Activated CD8-positive, alpha-beta memory T cell treated with anti-CD3 and anti-CD28 coated beads, Interleukin-2, amount 10 ng/mL, durations not matched to agents 7 days and 5 days (primary cell): ENCODE data around the gene BYSL. TPM values are rescaled to one million over a fixed set of nuclear protein-coding genes. Genes with fewer than 3 reads are reported as not detected.

Source experiments
- ATAC-seq: fragments of 150-1000 bp; cut with Tn5 transposase; one replicate; pipeline ENCODE4 v1.10.0; 2021; ENCODE audit warnings: moderate library complexity
- CTCF ChIA-PET: fragments of 350-600 bp; sonication (Branson Sonifier 250); formaldehyde crosslinking; loops from one replicate; lab custom pipeline; 2021; ENCODE audit warnings: antibody characterized with exemption; lab: Charles Lee
- DNase-seq: peaks from one replicate; pipeline ENCODE4 v3.0.0-alpha.2; 2020
- H3K27ac Mint-ChIP-seq: one replicate; pipeline ENCODE4 v1.8.0; 2021; ENCODE audit warnings: mild to moderate bottlenecking, mixed read lengths
- H3K27me3 Mint-ChIP-seq: one replicate; pipeline ENCODE4 v1.8.0; 2021; ENCODE audit warnings: mixed read lengths
- H3K36me3 Mint-ChIP-seq: one replicate; pipeline ENCODE4 v1.8.0; 2021; ENCODE audit warnings: mild to moderate bottlenecking, mixed read lengths
- H3K4me1 Mint-ChIP-seq: one replicate; pipeline ENCODE4 v1.8.0; 2021; ENCODE audit warnings: mixed read lengths
- H3K4me3 Mint-ChIP-seq: one replicate; pipeline ENCODE4 v1.8.0; 2021; ENCODE audit warnings: mild to moderate bottlenecking, moderate library complexity, mixed read lengths
- H3K9me3 Mint-ChIP-seq: one replicate; pipeline ENCODE4 v1.8.0; 2022; ENCODE audit warnings: low read depth, mixed read lengths
- total RNA-seq, 2 experiments: library from RNA; stranded (reverse); gene quantifications; one replicate each; pipeline ENCODE4 v1.2.3, GENCODE V29; 2021

Gene BYSL
- total RNA-seq, 2 experiments from 2014 or later = 33.1 to 48.5 TPM

DNA sequence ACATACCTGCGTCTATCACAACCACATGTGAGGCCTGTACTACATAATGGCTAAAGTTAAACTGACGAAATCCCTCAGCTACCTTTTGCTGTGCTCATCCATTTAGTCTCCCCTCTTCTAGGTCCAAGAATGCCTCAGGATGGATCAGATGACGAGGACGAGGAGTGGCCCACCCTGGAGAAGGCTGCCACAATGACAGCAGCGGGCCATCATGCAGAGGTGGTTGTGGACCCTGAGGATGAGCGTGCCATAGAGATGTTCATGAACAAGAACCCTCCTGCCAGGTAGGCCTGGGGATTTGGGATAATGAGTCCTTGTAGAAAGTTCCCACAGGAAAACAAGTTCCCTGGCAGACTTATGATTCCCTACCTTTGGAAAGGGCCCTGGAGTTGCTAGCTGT lies 6.0 kb downstream of the BYSL start:
- peak overlapping the region; percentile 70 for H3K27ac Mint-ChIP-seq
- H3K36me3 Mint-ChIP-seq = peaks cover 53% of the 10 kb centered on the region
- CTCF ChIA-PET = interaction anchor here (0.8 to 19.6 kb wide), 5 partner anchors 9 to 139 kb away, joined by 3 to 420 read pairs (median 3); partner anchors contain the start of genes TAF8 and TOMM6
- ATAC-seq (no peak), DNase-seq (no peak)
- no peaks in the 10 kb centered on the region for H3K27me3 Mint-ChIP-seq
- peaks cover 43% of the 10 kb centered on the region for H3K4me1 Mint-ChIP-seq
- H3K9me3 Mint-ChIP-seq = no peaks in the 10 kb centered on the region
- no peak overlapping the region for H3K4me3 Mint-ChIP-seq

- Mint-ChIP-seq H3K36me3 (peaks cover 51% of the 10 kb centered on the region), H3K4me1 (peaks cover 33% of the 10 kb centered on the region), H3K27ac (peak overlapping the region; percentile 32), H3K4me3 (no peak overlapping the region), H3K9me3 (no peaks in the 10 kb centered on the region), H3K27me3 (no peaks in the 10 kb centered on the region)
- DNase-seq = no peak
- no peak for ATAC-seq
- CTCF ChIA-PET = interaction anchor here (0.7 to 19.6 kb wide), 5 partner anchors 9 to 143 kb away, joined by 3 to 420 read pairs (median 5); partner anchors contain the start of genes BYSL, MED20, TAF8 and TOMM6
Observed at GRCh38 chr6:41929924-41930323, 8.6 kb downstream of the BYSL start.

GRCh38 chr6:41931792-41932191 lies 10.5 kb downstream of the BYSL start:
- ATAC-seq = no peak
- Mint-ChIP-seq H3K27me3 (no peaks in the 10 kb centered on the region), H3K4me1 (peaks cover 45% of the 10 kb centered on the region), H3K36me3 (peaks cover 61% of the 10 kb centered on the region), H3K9me3 (no peaks in the 10 kb centered on the region), H3K4me3 (no peak overlapping the region), H3K27ac (peak overlapping the region; percentile 25)
- CTCF ChIA-PET = interaction anchor here (1.3 to 19.6 kb wide), 4 partner anchors 8 to 145 kb away, joined by 3 to 420 read pairs (median 93); partner anchors contain the start of genes BYSL, MED20, TAF8 and TOMM6
- DNase-seq = no peak

- CTCF ChIA-PET = interaction anchor here (1.2 to 19.6 kb wide), 4 partner anchors 9 to 145 kb away, joined by 4 to 420 read pairs (median 92); partner anchors contain the start of genes BYSL, MED20, TAF8 and TOMM6
- peaks cover 62% of the 10 kb centered on the region for H3K36me3 Mint-ChIP-seq
Observed at GRCh38 chr6:41932378-41932777, 11.1 kb downstream of the BYSL start.

GRCh38 chr6:41934278-41935192 lies 13.2 kb downstream of the BYSL start:
- H3K27me3 Mint-ChIP-seq = no peaks in the 10 kb centered on the region
- no peaks in the 10 kb centered on the region for H3K9me3 Mint-ChIP-seq
- peak overlapping the region; percentile 1 for H3K4me3 Mint-ChIP-seq
- CTCF ChIA-PET = interaction anchor here (1.5 to 19.6 kb wide), 6 partner anchors 12 to 170 kb away, joined by 5 to 420 read pairs (median 8); partner anchors contain the start of genes BYSL, MED20, TAF8 and TOMM6
- ATAC-seq (no peak), DNase-seq (no peak)
- peaks cover 69% of the 10 kb centered on the region for H3K36me3 Mint-ChIP-seq
- peak overlapping the region; percentile 86 for H3K27ac Mint-ChIP-seq
- peaks cover 60% of the 10 kb centered on the region for H3K4me1 Mint-ChIP-seq

More at GRCh38 chr6:41932378-41932777, 11.1 kb downstream of the BYSL start:
- no peak for DNase-seq
- H3K9me3 Mint-ChIP-seq = no peaks in the 10 kb centered on the region
- peaks cover 48% of the 10 kb centered on the region for H3K4me1 Mint-ChIP-seq
- no peak for ATAC-seq
- H3K27ac Mint-ChIP-seq = peak overlapping the region; percentile 77
- H3K4me3 Mint-ChIP-seq = no peak overlapping the region
- no peaks in the 10 kb centered on the region for H3K27me3 Mint-ChIP-seq

GRCh38 chr6:41935193-41935574 lies 13.9 kb downstream of the BYSL start:
- H3K36me3 Mint-ChIP-seq = peaks cover 76% of the 10 kb centered on the region
- ATAC-seq (no peak), DNase-seq (no peak)
- peak overlapping the region; percentile 99 for H3K4me3 Mint-ChIP-seq
- H3K9me3 Mint-ChIP-seq = no peaks in the 10 kb centered on the region
- CTCF ChIA-PET = interaction anchor here (1.1 to 19.6 kb wide), 9 partner anchors 12 to 169 kb away, joined by 3 to 420 read pairs (median 8); partner anchors contain the start of genes BYSL, MED20, TAF8 and TOMM6
- peaks cover 60% of the 10 kb centered on the region for H3K4me1 Mint-ChIP-seq
- peak overlapping the region; percentile 86 for H3K27ac Mint-ChIP-seq
- H3K27me3 Mint-ChIP-seq = no peaks in the 10 kb centered on the region

- DNase-seq (no peak), ATAC-seq (no peak)
- H3K4me3 Mint-ChIP-seq = peak overlapping the region; percentile 99
- no peaks in the 10 kb centered on the region for H3K27me3 Mint-ChIP-seq
- H3K27ac Mint-ChIP-seq = peak overlapping the region; percentile 86
- H3K36me3 Mint-ChIP-seq = peaks cover 81% of the 10 kb centered on the region
- no peaks in the 10 kb centered on the region for H3K9me3 Mint-ChIP-seq
- CTCF ChIA-PET = interaction anchor here (0.7 to 19.6 kb wide), 12 partner anchors 9 to 169 kb away, joined by 3 to 420 read pairs (median 4); partner anchors contain the start of genes BYSL, MED20, TAF8 and USP49
- H3K4me1 Mint-ChIP-seq = peaks cover 60% of the 10 kb centered on the region
Observed at GRCh38 chr6:41935685-41936072, 14.4 kb downstream of the BYSL start.

DNA sequence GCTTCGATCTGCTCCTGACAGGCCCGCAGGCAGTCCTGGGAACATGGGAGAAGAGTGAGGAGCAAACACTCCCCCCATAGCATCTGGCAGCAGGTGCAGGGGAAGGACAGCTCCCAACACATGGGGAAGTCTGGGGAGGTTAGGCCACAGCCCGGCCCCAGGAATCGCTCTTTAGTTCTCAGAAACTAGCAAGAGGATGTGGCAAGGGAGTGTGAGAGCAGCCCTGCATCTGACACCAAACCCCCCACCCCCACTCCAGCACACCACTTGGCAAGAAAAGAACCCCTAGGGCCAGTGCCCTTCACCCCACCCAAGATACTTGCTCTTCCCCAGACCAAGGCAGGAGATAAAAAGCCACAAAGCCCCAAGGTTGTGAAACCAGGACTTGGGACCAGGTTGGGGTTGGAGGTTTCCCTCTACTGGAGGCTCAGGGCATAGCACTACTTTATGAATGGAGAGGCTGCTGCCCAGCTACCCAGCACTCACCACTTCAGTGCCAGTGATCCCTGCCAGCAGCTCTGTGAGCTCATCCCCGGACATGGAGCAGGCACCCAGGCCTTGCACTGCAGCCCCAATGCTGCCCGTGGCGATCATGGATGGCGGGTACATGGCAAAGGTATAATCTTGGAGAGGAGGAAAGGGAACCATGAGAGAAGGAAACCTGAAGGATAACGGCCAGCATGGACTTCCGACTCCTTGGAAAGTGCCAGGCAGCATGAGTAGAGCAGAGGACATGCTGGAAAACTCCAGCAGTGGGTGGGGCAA lies 15.0 kb downstream of the BYSL start:
- H3K36me3 Mint-ChIP-seq = peaks cover 81% of the 10 kb centered on the region
- ATAC-seq = peak; percentile 75
- H3K4me1 Mint-ChIP-seq = peaks cover 60% of the 10 kb centered on the region
- H3K27me3 Mint-ChIP-seq = no peaks in the 10 kb centered on the region
- CTCF ChIA-PET = interaction anchor here (0.7 to 19.6 kb wide), 15 partner anchors 9 to 168 kb away, joined by 3 to 420 read pairs (median 4); partner anchors contain the start of genes BYSL, MED20, TAF8 and USP49
- peak overlapping the region; percentile 99 for H3K4me3 Mint-ChIP-seq
- H3K27ac Mint-ChIP-seq = peak overlapping the region; percentile 86
- H3K9me3 Mint-ChIP-seq = no peaks in the 10 kb centered on the region
- DNase-seq = peak; percentile 98

DNA sequence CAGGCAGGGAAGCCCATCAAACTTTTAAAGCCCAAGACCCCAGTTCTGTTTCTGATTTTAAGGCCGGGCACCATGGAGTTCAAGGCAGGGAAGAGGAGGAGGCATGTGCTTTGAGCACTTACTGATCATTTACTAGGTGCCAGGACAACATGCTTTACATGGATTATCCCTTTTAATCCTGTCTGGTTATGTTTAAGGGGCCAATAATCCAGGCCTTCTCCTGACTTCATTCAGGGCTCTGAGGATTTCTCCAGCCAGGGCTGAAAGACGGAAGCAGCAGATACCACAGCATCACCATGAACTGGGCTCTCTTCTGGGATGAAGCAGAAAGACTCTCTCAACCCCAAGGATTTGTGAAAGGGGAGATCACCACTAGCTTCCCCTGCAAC lies 16.2 kb downstream of the BYSL start:
- Mint-ChIP-seq H3K27ac (peak overlapping the region; percentile 86), H3K9me3 (no peaks in the 10 kb centered on the region), H3K4me3 (peak overlapping the region; percentile 99), H3K36me3 (peaks cover 70% of the 10 kb centered on the region), H3K27me3 (no peaks in the 10 kb centered on the region), H3K4me1 (peaks cover 61% of the 10 kb centered on the region)
- no peak for ATAC-seq
- CTCF ChIA-PET = interaction anchor here (0.6 to 19.6 kb wide), 11 partner anchors 8 to 153 kb away, joined by 3 to 420 read pairs (median 5); partner anchors contain the start of genes BYSL, MED20, TAF8 and TOMM6
- no peak for DNase-seq

- ATAC-seq = no peak
- Mint-ChIP-seq H3K9me3 (no peaks in the 10 kb centered on the region), H3K4me3 (peak overlapping the region; percentile 99), H3K4me1 (peaks cover 63% of the 10 kb centered on the region), H3K36me3 (peaks cover 65% of the 10 kb centered on the region), H3K27me3 (no peaks in the 10 kb centered on the region), H3K27ac (peak overlapping the region; percentile 86)
- CTCF ChIA-PET = interaction anchor here (0.6 to 19.6 kb wide), 12 partner anchors 9 to 167 kb away, joined by 3 to 420 read pairs (median 5); partner anchors contain the start of genes BYSL, MED20, TAF8 and TOMM6
- DNase-seq = peak; percentile 77
Observed at GRCh38 chr6:41937861-41938574, 16.7 kb downstream of the BYSL start.

DNA sequence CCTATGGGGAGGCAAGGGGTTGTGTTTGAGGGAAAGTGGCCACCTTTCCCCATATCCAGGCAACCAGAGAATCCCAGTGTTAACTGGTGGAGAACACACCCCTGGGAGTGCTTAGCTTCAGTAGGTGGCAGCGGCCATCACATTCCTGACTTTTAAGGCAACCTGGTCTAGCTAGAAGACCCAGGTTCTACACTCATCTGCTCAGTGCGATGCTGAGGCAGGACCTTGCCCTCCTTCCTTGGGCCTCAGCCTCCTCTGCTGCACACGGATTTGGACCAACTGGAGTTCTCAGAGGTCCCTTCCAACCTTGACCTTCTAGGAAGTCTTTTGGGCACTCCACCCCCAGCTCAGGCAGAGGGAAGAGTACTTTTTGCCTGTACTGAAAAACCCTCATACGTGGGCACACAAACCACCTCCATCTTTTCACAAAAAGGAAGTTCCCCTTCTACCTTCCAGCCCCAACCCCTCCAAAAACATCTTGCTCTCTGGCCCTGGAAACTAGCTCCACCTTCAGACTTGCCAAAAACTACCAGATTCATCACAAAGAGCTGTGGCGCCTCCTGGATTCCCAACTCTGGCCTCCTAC lies 17.4 kb downstream of the BYSL start:
- Mint-ChIP-seq H3K27ac (peak overlapping the region; percentile 86), H3K27me3 (no peaks in the 10 kb centered on the region), H3K4me1 (peaks cover 63% of the 10 kb centered on the region), H3K4me3 (peak overlapping the region; percentile 99), H3K9me3 (no peaks in the 10 kb centered on the region), H3K36me3 (peaks cover 63% of the 10 kb centered on the region)
- ATAC-seq (no peak), DNase-seq (no peak)
- CTCF ChIA-PET = interaction anchor here (0.7 to 19.6 kb wide), 12 partner anchors 9 to 166 kb away, joined by 3 to 420 read pairs (median 6); partner anchors contain the start of genes BYSL, MED20, TAF8 and TOMM6
